ENCODE measurements around the gene CRYBG2.

CRYBG2 gene

DNA sequence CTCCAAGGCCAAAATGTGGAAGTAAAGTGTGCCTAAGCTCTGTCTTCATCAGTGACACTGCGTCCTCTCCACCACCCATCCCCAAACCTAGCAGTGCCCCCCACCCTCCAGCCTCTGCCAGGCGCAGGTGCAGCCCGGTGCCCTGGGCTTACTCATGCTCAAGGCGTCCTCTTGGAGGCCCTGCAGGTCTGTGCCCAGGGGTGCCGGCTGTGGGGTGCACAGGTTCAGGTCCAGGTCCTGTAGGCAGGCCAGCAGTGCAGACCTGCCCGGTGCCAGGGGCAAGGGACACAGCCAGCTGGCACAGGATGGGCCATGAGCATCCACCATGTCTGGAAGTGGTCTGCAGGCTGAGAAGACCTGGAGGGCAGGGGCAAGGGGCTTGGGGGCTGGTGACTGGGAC lies 13.5 kb upstream of the CRYBG2 start:
- TF ChIP-seq SP1 (IDR thresholded peaks at IDR 0.05): no peak
- no peak for TF ChIP-seq FOXK2 (IDR thresholded peaks at IDR 0.05)
- TF ChIP-seq L3MBTL2 (conservative IDR thresholded peaks at IDR 0.05): no peak
- TF ChIP-seq ZNF384 (IDR thresholded peaks at IDR 0.05): no peak
- TF ChIP-seq FOXA1 (IDR thresholded peaks at IDR 0.05): no peak
- no peak for TF ChIP-seq SUZ12 (IDR thresholded peaks at IDR 0.05)
- no peak for TF ChIP-seq TARDBP (IDR thresholded peaks at IDR 0.05)
- no peak for TF ChIP-seq LEF1 (IDR thresholded peaks at IDR 0.05; ENCODE audit: borderline replicate concordance)
- TF ChIP-seq BHLHE40 (IDR thresholded peaks at IDR 0.05; ENCODE audit: borderline replicate concordance): no peak
- no peak for TF ChIP-seq FOXM1 (IDR thresholded peaks at IDR 0.05; ENCODE audit: borderline replicate concordance)
- TF ChIP-seq NFRKB (IDR thresholded peaks at IDR 0.05): no peak
- TF ChIP-seq HDGF (IDR thresholded peaks at IDR 0.05; ENCODE audit: borderline replicate concordance): no peak
- no peak for TF ChIP-seq ELF4 (IDR thresholded peaks at IDR 0.05)
- TF ChIP-seq, protein P1, sequence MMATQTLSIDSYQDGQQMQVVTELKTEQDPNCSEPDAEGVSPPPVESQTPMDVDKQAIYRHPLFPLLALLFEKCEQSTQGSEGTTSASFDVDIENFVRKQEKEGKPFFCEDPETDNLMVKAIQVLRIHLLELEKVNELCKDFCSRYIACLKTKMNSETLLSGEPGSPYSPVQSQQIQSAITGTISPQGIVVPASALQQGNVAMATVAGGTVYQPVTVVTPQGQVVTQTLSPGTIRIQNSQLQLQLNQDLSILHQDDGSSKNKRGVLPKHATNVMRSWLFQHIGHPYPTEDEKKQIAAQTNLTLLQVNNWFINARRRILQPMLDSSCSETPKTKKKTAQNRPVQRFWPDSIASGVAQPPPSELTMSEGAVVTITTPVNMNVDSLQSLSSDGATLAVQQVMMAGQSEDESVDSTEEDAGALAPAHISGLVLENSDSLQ (IDR thresholded peaks at IDR 0.05): no peak
- no peak for TF ChIP-seq CTBP1 (IDR thresholded peaks at IDR 0.05; ENCODE audit: borderline replicate concordance)
- TF ChIP-seq ARNT (IDR thresholded peaks at IDR 0.05): no peak
- no peak for DNase-seq (ENCODE audit: extremely low spot score)
- CTCF ChIA-PET: no interaction called here
- POLR2A ChIA-PET: no interaction called here

GRCh38 chr1:26364956-26365355 lies 11.0 kb upstream of the CRYBG2 start:
- ChIA-PET POLR2A (no interaction called here), CTCF (interaction anchor here (1.6 to 2.3 kb wide), 3 partner anchors 9 to 80 kb away, joined by 9 to 14 read pairs (median 11); no protein-coding TSS in a partner anchor)
- TF ChIP-seq BHLHE40 (IDR thresholded peaks at IDR 0.05; ENCODE audit: borderline replicate concordance): no peak
- TF ChIP-seq, protein P1 (IDR thresholded peaks at IDR 0.05): no peak
- DNase-seq (ENCODE audit: extremely low spot score): no peak

GRCh38 chr1:26363549-26364448 lies 9.9 kb upstream of the CRYBG2 start:
- CTCF ChIA-PET: interaction anchor here (0.6 to 2.3 kb wide), 15 partner anchors 7 to 1611 kb away, joined by 3 to 14 read pairs (median 3); partner anchors contain the start of gene SH3BGRL3
- POLR2A ChIA-PET: no interaction called here
- no peak for TF ChIP-seq FOXM1 (IDR thresholded peaks at IDR 0.05; ENCODE audit: borderline replicate concordance)
- TF ChIP-seq ARNT (IDR thresholded peaks at IDR 0.05): no peak
- TF ChIP-seq ELF4 (IDR thresholded peaks at IDR 0.05): no peak
- TF ChIP-seq LEF1 (IDR thresholded peaks at IDR 0.05; ENCODE audit: borderline replicate concordance): no peak
- no peak for TF ChIP-seq SUZ12 (IDR thresholded peaks at IDR 0.05)
- 0 out of 2 replicates have a peak, but pooled peaks have one; percentile 26 for TF ChIP-seq ZNF384 (IDR thresholded peaks at IDR 0.05)
- TF ChIP-seq FOXK2 (IDR thresholded peaks at IDR 0.05): no peak
- peak; percentile 83 for DNase-seq (ENCODE audit: extremely low spot score)

DNA sequence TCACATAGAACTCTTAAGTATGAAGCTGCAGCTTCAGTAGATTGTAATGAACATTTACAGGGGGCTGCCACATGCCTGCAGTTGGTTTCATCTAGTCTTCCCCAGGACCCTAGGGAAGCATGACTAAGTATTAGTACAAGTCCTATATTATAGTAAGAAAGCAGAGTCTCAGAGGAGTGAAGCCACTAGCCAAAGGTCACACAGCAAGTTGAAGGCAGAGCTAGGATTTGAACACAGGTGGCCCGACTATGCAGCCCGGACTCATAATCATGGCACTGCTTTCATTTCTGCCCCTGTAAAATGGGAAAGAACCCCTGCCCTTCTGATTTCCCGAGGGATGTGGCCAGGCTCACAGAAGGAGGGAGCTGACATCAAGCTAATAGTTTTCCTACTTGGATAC lies 8.4 kb upstream of the CRYBG2 start:
- CTCF ChIA-PET: interaction anchor here (0.6 to 1.4 kb wide), 2 partner anchors 9 to 24 kb away, joined by 3 read pairs; no protein-coding TSS in a partner anchor
- no peak for DNase-seq (ENCODE audit: extremely low spot score)
- POLR2A ChIA-PET: interaction anchor here (1.0 kb wide), 1 partner anchor 16 kb away, joined by 3 read pairs; no protein-coding TSS in a partner anchor
- TF ChIP-seq, protein P1 (IDR thresholded peaks at IDR 0.05): no peak
- TF ChIP-seq SUZ12 (IDR thresholded peaks at IDR 0.05) (no peak), FOXA1 (IDR thresholded peaks at IDR 0.05) (no peak), FOXK2 (IDR thresholded peaks at IDR 0.05) (no peak), NFRKB (IDR thresholded peaks at IDR 0.05) (no peak), BHLHE40 (IDR thresholded peaks at IDR 0.05; ENCODE audit: borderline replicate concordance) (no peak), FOXM1 (IDR thresholded peaks at IDR 0.05; ENCODE audit: borderline replicate concordance) (no peak), HDGF (IDR thresholded peaks at IDR 0.05; ENCODE audit: borderline replicate concordance) (no peak), LEF1 (IDR thresholded peaks at IDR 0.05; ENCODE audit: borderline replicate concordance) (no peak), CTBP1 (IDR thresholded peaks at IDR 0.05; ENCODE audit: borderline replicate concordance) (no peak), SP1 (IDR thresholded peaks at IDR 0.05) (no peak), ZNF384 (IDR thresholded peaks at IDR 0.05) (no peak), L3MBTL2 (conservative IDR thresholded peaks at IDR 0.05) (no peak)

- no peak for TF ChIP-seq ZNF384 (IDR thresholded peaks at IDR 0.05)
- TF ChIP-seq NFRKB (IDR thresholded peaks at IDR 0.05): no peak
- no peak for TF ChIP-seq BHLHE40 (IDR thresholded peaks at IDR 0.05; ENCODE audit: borderline replicate concordance)
- TF ChIP-seq SP1 (IDR thresholded peaks at IDR 0.05): no peak
- TF ChIP-seq CTBP1 (IDR thresholded peaks at IDR 0.05; ENCODE audit: borderline replicate concordance): no peak
- TF ChIP-seq L3MBTL2 (conservative IDR thresholded peaks at IDR 0.05): no peak
- TF ChIP-seq ELF4 (IDR thresholded peaks at IDR 0.05): no peak
- TF ChIP-seq HDGF (IDR thresholded peaks at IDR 0.05; ENCODE audit: borderline replicate concordance): no peak
- TF ChIP-seq SUZ12 (IDR thresholded peaks at IDR 0.05): no peak
- TF ChIP-seq, protein P1 (IDR thresholded peaks at IDR 0.05): no peak
- no peak for TF ChIP-seq FOXA1 (IDR thresholded peaks at IDR 0.05)
- TF ChIP-seq FOXM1 (IDR thresholded peaks at IDR 0.05; ENCODE audit: borderline replicate concordance): no peak
- TF ChIP-seq TARDBP (IDR thresholded peaks at IDR 0.05): no peak
- no peak for TF ChIP-seq LEF1 (IDR thresholded peaks at IDR 0.05; ENCODE audit: borderline replicate concordance)
- no peak for TF ChIP-seq FOXK2 (IDR thresholded peaks at IDR 0.05)
- TF ChIP-seq ARNT (IDR thresholded peaks at IDR 0.05): no peak
- no peak for DNase-seq (ENCODE audit: extremely low spot score)
- ChIA-PET CTCF (no interaction called here), POLR2A (no interaction called here)
Observed at GRCh38 chr1:26361605-26362122, 7.7 kb upstream of the CRYBG2 start.
